Gastroesophageal sphincter (tissue), 4 donors: Measurements from ENCODE around the gene POU2F1. TPM values are rescaled to one million over a fixed set of nuclear protein-coding genes. Genes with fewer than 3 reads are reported as not detected.

Source experiments
- ATAC-seq: fragments of 150-250 bp; one replicate; pipeline ENCODE4 v1.9.1; 2016; ENCODE audit warnings: mild to moderate bottlenecking, moderate library complexity
- H3K27ac ChIP-seq, 4 donors: fragments of 200-600 bp; sonication (generic) in 3 of 4; 1 replicate in 3 of 4; 2 replicates in 1 of 4; pipeline ENCODE4 v1.5.1; 2016 to 2019
- H3K27me3 ChIP-seq: fragments of 200-600 bp; sonication (generic); one replicate; pipeline ENCODE4 v1.5.1; 2019
- H3K36me3 ChIP-seq, 2 donors: fragments of 200-600 bp; sonication (generic); one replicate each; pipeline ENCODE4 v1.5.1; 2019; ENCODE audit warnings: control low read depth in 1 of 2
- H3K4me1 ChIP-seq, 3 donors: fragments of 200-600 bp; sonication (generic); 1 replicate in 2 of 3; 2 replicates in 1 of 3; pipeline ENCODE4 v1.5.1; 2016 to 2019; ENCODE audit warnings: control low read depth in 2 of 3
- H3K4me3 ChIP-seq, 2 donors: fragments of 200-600 bp; sonication (generic); one replicate each; pipeline ENCODE4 v1.5.1; 2019; ENCODE audit warnings: mild to moderate bottlenecking in 1 of 2, moderate library complexity in 1 of 2
- H3K9me3 ChIP-seq, 3 donors: fragments of 200-600 bp; sonication (generic); one replicate each; pipeline ENCODE4 v1.5.1; 2017 to 2019; ENCODE audit warnings: control low read depth in 2 of 3
- EP300 ChIP-seq: sonication (generic); formaldehyde crosslinking; IDR thresholded peaks from one replicate; pipeline ENCODE4 v1.6.1; 2017; ENCODE audit warnings: antibody characterized with exemption, mild to moderate bottlenecking
- POLR2A ChIP-seq, 2 donors: fragments of 450-650 bp; IDR thresholded peaks; one replicate each; pipeline ENCODE4 v1.6.1; 2017; ENCODE audit warnings: antibody characterized with exemption in 2 of 2, mild to moderate bottlenecking in 2 of 2, moderate library complexity in 1 of 2
- POLR2AphosphoS5 ChIP-seq: sonication (generic); formaldehyde crosslinking; IDR thresholded peaks from one replicate; pipeline ENCODE4 v1.6.1; 2017; ENCODE audit warnings: antibody characterized with exemption
- WGBS, 2 donors: methylation state at CpG; one replicate each; pipeline ENCODE4 v1.1.5; 2018; ENCODE audit warnings: low coverage in 1 of 2; 5-methylcytosine and 5-hydroxymethylcytosine counted together
- total RNA-seq, 4 donors: library from RNA; depleted of rRNA; stranded (reverse); fragments of >200 nt; gene quantifications; one replicate each; pipeline ENCODE4 v1.1.0, GENCODE V29; 2016
- TF ChIP-seq, protein P1 (sequence below), 4 experiments: fragments of 200-600 bp in 2 of 4; fragments of 450-650 bp in 2 of 4; sonication (generic) in 1 of 4; IDR thresholded peaks; one replicate each; pipeline ENCODE4 v1.5.1; 2017 to 2019; ENCODE audit warnings: antibody characterized with exemption in 4 of 4, mild to moderate bottlenecking in 2 of 4, moderate library complexity in 2 of 4

POU2F1 gene
- total RNA-seq, 4 donors from 2014 or later, result 8.0 to 15.7 (median 10.2) TPM

DNA sequence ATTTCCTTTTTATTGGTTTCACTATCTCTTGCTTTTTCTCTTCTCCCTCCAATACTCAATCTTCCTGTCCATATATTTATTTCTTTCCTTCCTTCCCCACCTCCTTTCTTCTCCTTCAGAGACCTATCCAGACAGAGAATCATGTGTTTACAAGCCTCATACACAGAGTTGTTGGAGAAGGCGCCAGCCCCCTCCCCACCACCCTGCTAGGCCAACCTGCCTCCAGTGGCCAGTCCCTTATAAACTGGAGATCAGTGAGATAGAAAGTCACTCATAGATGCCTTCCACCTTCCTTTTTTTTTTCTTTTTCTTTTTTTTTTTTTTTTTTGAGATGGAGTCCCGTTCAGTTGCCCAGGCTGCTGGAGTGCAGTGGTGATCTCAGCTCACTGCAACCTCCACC lies 244.3 kb downstream of the POU2F1 start:
- H3K4me3 ChIP-seq, result no peak overlapping the region

DNA sequence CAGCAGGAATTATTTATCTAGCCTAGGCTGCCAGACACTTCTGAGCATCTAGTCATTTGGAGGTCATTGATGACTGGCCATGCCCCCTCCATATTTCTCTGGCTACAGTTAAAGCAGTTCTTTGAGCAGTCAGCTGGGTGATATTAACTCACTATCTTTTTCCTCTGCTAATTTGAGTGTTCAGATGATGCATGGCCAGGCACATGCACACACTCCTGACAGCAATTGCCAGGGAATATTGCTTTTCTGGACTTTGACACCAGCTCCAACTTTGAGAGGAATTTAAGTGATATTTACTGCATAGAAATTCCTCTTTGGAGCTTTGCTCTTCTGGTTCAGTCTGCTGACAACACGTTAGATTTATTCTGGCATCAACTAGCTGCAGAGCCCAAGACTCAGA lies 245.1 kb downstream of the POU2F1 start:
- WGBS, 2 donors, result 29% methylated on average over 1 of the region's 1 CpG; no CpG with 5 or more reads in 1 of the 2 donors

More for the DNA sequence above, 244.3 kb downstream of the POU2F1 start:
- TF ChIP-seq EP300, result no peak
- no peak for TF ChIP-seq POLR2A (IDR thresholded peaks at IDR 0.05)
- no peak for TF ChIP-seq POLR2AphosphoS5
- TF ChIP-seq, protein P1, sequence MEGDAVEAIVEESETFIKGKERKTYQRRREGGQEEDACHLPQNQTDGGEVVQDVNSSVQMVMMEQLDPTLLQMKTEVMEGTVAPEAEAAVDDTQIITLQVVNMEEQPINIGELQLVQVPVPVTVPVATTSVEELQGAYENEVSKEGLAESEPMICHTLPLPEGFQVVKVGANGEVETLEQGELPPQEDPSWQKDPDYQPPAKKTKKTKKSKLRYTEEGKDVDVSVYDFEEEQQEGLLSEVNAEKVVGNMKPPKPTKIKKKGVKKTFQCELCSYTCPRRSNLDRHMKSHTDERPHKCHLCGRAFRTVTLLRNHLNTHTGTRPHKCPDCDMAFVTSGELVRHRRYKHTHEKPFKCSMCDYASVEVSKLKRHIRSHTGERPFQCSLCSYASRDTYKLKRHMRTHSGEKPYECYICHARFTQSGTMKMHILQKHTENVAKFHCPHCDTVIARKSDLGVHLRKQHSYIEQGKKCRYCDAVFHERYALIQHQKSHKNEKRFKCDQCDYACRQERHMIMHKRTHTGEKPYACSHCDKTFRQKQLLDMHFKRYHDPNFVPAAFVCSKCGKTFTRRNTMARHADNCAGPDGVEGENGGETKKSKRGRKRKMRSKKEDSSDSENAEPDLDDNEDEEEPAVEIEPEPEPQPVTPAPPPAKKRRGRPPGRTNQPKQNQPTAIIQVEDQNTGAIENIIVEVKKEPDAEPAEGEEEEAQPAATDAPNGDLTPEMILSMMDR (IDR thresholded peaks at IDR 0.05), result no peak
- H3K27me3 ChIP-seq, result no peaks in the 10 kb centered on the region
- 100% methylated on average over 2 of the region's 2 CpGs; no CpG with 5 or more reads in 1 of the 2 donors for WGBS, 2 donors
- no peaks in the 10 kb centered on the region for H3K9me3 ChIP-seq
- no peaks in the 10 kb centered on the region for H3K36me3 ChIP-seq
- no peak overlapping the region for H3K27ac ChIP-seq
- no peaks in the 10 kb centered on the region for H3K4me1 ChIP-seq
- no peak for ATAC-seq

DNA sequence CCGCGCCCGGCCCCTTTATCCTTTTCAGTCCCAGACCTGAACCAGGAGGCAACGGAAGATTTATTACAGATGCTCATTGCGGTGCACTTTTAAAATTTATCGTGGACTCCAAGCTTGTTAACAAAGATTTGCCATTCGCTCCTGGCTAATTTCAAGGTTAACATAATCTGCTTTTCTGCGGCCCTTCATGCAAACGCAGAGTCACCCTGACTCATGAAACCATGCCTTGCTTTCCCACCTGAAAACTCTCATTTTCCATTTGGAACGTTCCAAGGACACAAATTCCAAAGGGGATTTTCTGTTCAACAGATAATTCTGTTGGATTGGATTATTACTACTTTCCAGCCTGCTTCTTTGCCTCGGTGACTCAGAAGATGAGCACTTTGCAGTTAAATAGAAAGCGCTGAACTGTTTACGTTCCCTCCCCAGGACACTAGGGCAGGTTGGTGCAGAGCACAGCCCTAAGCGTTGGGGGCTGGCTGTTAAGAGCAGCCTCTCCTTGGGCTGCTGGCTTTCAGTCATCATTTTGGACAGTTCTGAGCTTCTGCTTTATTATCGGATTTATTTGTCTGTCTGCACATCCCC lies 246.5 kb downstream of the POU2F1 start:
- H3K4me1 ChIP-seq, result no peaks in the 10 kb centered on the region
- no peaks in the 10 kb centered on the region for H3K27me3 ChIP-seq
- H3K36me3 ChIP-seq, result no peaks in the 10 kb centered on the region
- H3K4me3 ChIP-seq, result no peak overlapping the region
- TF ChIP-seq EP300 (no peak), POLR2A (IDR thresholded peaks at IDR 0.05) (no peak), POLR2AphosphoS5 (no peak)
- TF ChIP-seq, protein P1 (IDR thresholded peaks at IDR 0.05), result no peak
- H3K27ac ChIP-seq, result no peak overlapping the region
- ATAC-seq, result no peak
- no peaks in the 10 kb centered on the region for H3K9me3 ChIP-seq
- 68 to 80% methylated on average over 6 to 15 of the region's 15 CpGs for WGBS, 2 donors

More for the DNA sequence above, 245.1 kb downstream of the POU2F1 start:
- Histone ChIP-seq H3K9me3 (no peaks in the 10 kb centered on the region), H3K4me1 (no peaks in the 10 kb centered on the region), H3K27ac (no peak overlapping the region), H3K36me3 (no peaks in the 10 kb centered on the region), H3K4me3 (no peak overlapping the region), H3K27me3 (no peaks in the 10 kb centered on the region)
- TF ChIP-seq, protein P1 (IDR thresholded peaks at IDR 0.05), result no peak
- no peak for TF ChIP-seq EP300
- TF ChIP-seq POLR2A (IDR thresholded peaks at IDR 0.05), result no peak
- TF ChIP-seq POLR2AphosphoS5, result no peak
- ATAC-seq, result no peak

DNA sequence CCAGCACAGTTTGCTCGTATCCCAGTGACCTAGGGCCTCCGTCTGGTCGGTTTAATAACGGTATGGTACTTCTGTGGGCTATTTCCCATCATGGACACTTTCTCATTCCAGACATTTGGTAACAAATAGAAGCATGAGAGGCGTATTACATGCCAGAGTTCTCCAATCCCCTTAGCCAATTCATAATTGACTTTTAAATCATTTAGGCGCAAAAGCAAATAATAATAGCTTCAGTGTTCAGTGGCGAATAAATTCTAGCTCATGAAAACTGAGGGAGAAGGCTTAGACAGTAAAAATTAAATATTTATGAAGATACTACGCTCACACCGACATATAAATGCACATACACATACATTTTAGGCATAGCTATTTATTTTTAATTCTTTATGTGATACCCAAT lies 247.1 kb downstream of the POU2F1 start:
- WGBS, 2 donors, result 70 to 74% methylated on average over 5 to 9 of the region's 9 CpGs
- no peak for ATAC-seq
- no peak overlapping the region for H3K27ac ChIP-seq

More for the DNA sequence above, 247.1 kb downstream of the POU2F1 start:
- no peak overlapping the region for H3K4me3 ChIP-seq
- TF ChIP-seq EP300 (no peak), POLR2AphosphoS5 (no peak), POLR2A (IDR thresholded peaks at IDR 0.05) (no peak)
- TF ChIP-seq, protein P1 (IDR thresholded peaks at IDR 0.05), result no peak
- H3K4me1 ChIP-seq, result no peaks in the 10 kb centered on the region
- H3K9me3 ChIP-seq, result no peaks in the 10 kb centered on the region
- H3K27me3 ChIP-seq, result no peaks in the 10 kb centered on the region
- no peaks in the 10 kb centered on the region for H3K36me3 ChIP-seq
